HepG2 (cell line): ENCODE results near the gene MED22. TPM values are rescaled to one million over a fixed set of nuclear protein-coding genes. Genes with fewer than 3 reads are reported as not detected.
A peak's percentile ranks its signal among the peaks of the same experiment; 100 is the strongest.

ENCODE experiments used
- BCL3 ChIP-seq: sonication (generic); formaldehyde crosslinking; IDR thresholded peaks from 2 replicates; pipeline ENCODE4 v1.5.1; 2020; ENCODE audit warnings: mild to moderate bottlenecking, missing genetic modification reagents, moderate library complexity
- BHLHE40 ChIP-seq: IDR thresholded peaks from 2 replicates; pipeline ENCODE4 v1.6.1; 2011; ENCODE audit warnings: low read length, improper control_type of control experiment
- E2F2 ChIP-seq: sonication (generic); formaldehyde crosslinking; IDR thresholded peaks from 2 replicates; pipeline ENCODE4 v1.4.0; 2020; ENCODE audit warnings: missing genetic modification reagents, borderline replicate concordance
- FOXK1 ChIP-seq: sonication (generic); formaldehyde crosslinking; IDR thresholded peaks from 2 replicates; pipeline ENCODE4 v1.4.0; 2020; ENCODE audit warnings: low read depth, missing genetic modification reagents, borderline replicate concordance
- HIC2 ChIP-seq: sonication (generic); formaldehyde crosslinking; IDR thresholded peaks from 2 replicates; pipeline ENCODE4 v1.9.0; 2022; ENCODE audit warnings: low read depth, missing genetic modification reagents
- JARID2 ChIP-seq: sonication (generic); formaldehyde crosslinking; IDR thresholded peaks from 2 replicates; pipeline ENCODE4 v1.8.1; 2023; ENCODE audit warnings: missing genetic modification reagents, inconsistent platforms; ENCODE audit not compliant: insufficient replicate concordance
- NAIF1 ChIP-seq: sonication (generic); formaldehyde crosslinking; IDR thresholded peaks from 2 replicates; pipeline ENCODE4 v1.5.0; 2020; ENCODE audit warnings: mild to moderate bottlenecking, missing genetic modification reagents, borderline replicate concordance
- NKX3-1 ChIP-seq: sonication (generic); formaldehyde crosslinking; IDR thresholded peaks from 2 replicates; pipeline ENCODE4 v1.5.0; 2020; ENCODE audit warnings: missing genetic modification reagents
- ONECUT2 ChIP-seq: sonication (generic); formaldehyde crosslinking; IDR thresholded peaks from 2 replicates; pipeline ENCODE4 v1.4.0; 2020; ENCODE audit warnings: missing genetic modification reagents
- RBAK ChIP-seq: sonication (generic); formaldehyde crosslinking; IDR thresholded peaks from 2 replicates; pipeline ENCODE4 v1.5.1; 2020; ENCODE audit warnings: mild to moderate bottlenecking, missing genetic modification reagents
- SOX5 ChIP-seq: IDR thresholded peaks from 2 replicates; pipeline ENCODE4 v1.6.1; 2016; ENCODE audit warnings: borderline replicate concordance
- THAP11 ChIP-seq: IDR thresholded peaks from 2 replicates; pipeline ENCODE4 v1.6.1; 2016; ENCODE audit warnings: missing biosample characterization, missing genetic modification reagents
- ZNF354B ChIP-seq: sonication (generic); formaldehyde crosslinking; IDR thresholded peaks from 2 replicates; pipeline ENCODE4 v1.8.0; 2022; ENCODE audit warnings: mild to moderate bottlenecking, missing genetic modification reagents
- ZNF558 ChIP-seq: sonication (generic); formaldehyde crosslinking; IDR thresholded peaks from 2 replicates; pipeline ENCODE4 v1.9.0; 2022; ENCODE audit warnings: mild to moderate bottlenecking, missing genetic modification reagents, borderline replicate concordance
- ZNF609 ChIP-seq: sonication (generic); formaldehyde crosslinking; IDR thresholded peaks from 2 replicates; pipeline ENCODE4 v1.4.0; 2020; ENCODE audit warnings: mild to moderate bottlenecking, missing genetic modification reagents, borderline replicate concordance
- ZNF614 ChIP-seq: IDR thresholded peaks from 2 replicates; pipeline ENCODE4 v1.6.1; 2018; ENCODE audit warnings: missing biosample characterization, missing genetic modification reagents, inconsistent platforms, borderline replicate concordance
- ZNF746 ChIP-seq: sonication (generic); formaldehyde crosslinking; IDR thresholded peaks from 2 replicates; pipeline ENCODE4 v1.8.0; 2022; ENCODE audit warnings: mild to moderate bottlenecking, missing genetic modification reagents
- ZNF792 ChIP-seq: IDR thresholded peaks from 2 replicates; pipeline ENCODE4 v1.6.1; 2016
- polyA plus RNA-seq, 8 experiments: library from polyadenylated mRNA; depleted of rRNA in 3 of 8; stranded (reverse) in 7 of 8; unstranded in 1 of 8; fragments of >200 nt; fragmentation: Illumina TruSeq in 4 of 8; extraction: Trizol in 4 of 8; gene quantifications; 2 replicates each; pipeline versions ENCODE4 v1.2.1 to v1.2.3, GENCODE V29; 2011 to 2016; ENCODE audit warnings: low read depth in 4 of 8, missing spikeins in 1 of 8, mixed read lengths in 1 of 8; ENCODE audit not compliant: insufficient read depth in 1 of 8
- total RNA-seq, 5 experiments: library from RNA; depleted of rRNA; stranded (reverse); fragments of >200 nt; fragmentation: Illumina TruSeq; extraction: Trizol; gene quantifications; 2 replicates each; pipeline ENCODE4 v1.2.3, GENCODE V29; 2016; ENCODE audit warnings: low read depth in 1 of 5
- TF ChIP-seq, protein P1 (sequence below): sonication (generic); formaldehyde crosslinking; IDR thresholded peaks from 2 replicates; pipeline ENCODE4 v1.5.0; 2020; ENCODE audit warnings: missing genetic modification reagents, mild to moderate bottlenecking, borderline replicate concordance

The MED22 gene
- total and polyA plus RNA-seq, 2 of the 13 experiments (the other 11 are each of a cell fraction or from before 2014, with no cell fraction given): 15.8 to 22.1 TPM

- TF ChIP-seq BCL3 (CRISPR knock-in tag): peak; percentile 78; the same call in 1 of the 2 replicates
- no peak for TF ChIP-seq E2F2 (CRISPR knock-in tag)
- TF ChIP-seq ZNF354B (CRISPR knock-in tag): no peak
- TF ChIP-seq SOX5 (CRISPR knock-in tag): 0 out of 2 replicates have a peak, but pooled peaks have one; percentile 17
- TF ChIP-seq ZNF558 (CRISPR knock-in tag): no peak
- TF ChIP-seq NKX3-1: no peak
- no peak for TF ChIP-seq JARID2 (CRISPR knock-in tag)
- TF ChIP-seq, protein P1, sequence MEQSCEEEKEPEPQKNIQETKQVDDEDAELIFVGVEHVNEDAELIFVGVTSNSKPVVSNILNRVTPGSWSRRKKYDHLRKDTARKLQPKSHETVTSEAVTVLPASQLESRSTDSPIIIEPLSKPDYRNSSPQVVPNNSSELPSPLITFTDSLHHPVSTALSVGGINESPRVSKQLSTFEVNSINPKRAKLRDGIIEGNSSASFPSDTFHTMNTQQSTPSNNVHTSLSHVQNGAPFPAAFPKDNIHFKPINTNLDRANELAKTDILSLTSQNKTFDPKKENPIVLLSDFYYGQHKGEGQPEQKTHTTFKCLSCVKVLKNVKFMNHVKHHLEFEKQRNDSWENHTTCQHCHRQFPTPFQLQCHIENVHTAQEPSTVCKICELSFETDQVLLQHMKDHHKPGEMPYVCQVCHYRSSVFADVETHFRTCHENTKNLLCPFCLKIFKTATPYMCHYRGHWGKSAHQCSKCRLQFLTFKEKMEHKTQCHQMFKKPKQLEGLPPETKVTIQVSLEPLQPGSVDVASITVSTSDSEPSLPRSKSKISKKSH (CRISPR knock-in tag): peak; percentile 56; the same call in 1 of the 2 replicates
- TF ChIP-seq ONECUT2 (CRISPR knock-in tag): no peak
- no peak for TF ChIP-seq ZNF609 (CRISPR knock-in tag)
- no peak for TF ChIP-seq RBAK
- TF ChIP-seq BHLHE40: no peak
- TF ChIP-seq HIC2: no peak
- 0 out of 2 replicates have a peak, but pooled peaks have one; percentile 25 for TF ChIP-seq THAP11 (CRISPR knock-in tag)
- TF ChIP-seq NAIF1: no peak
- TF ChIP-seq FOXK1: no peak
- TF ChIP-seq ZNF746 (CRISPR knock-in tag): no peak
- TF ChIP-seq ZNF614: peak; percentile 22; the same call in 1 of the 2 replicates
- TF ChIP-seq ZNF792 (CRISPR knock-in tag): no peak; the same call in 1 of the 2 replicates
Observed at GRCh38 chr9:133351908-133352634, 4.1 kb upstream of the MED22 start (continued).
